Measurements from ENCODE around the gene TUG1. TPM values are rescaled to one million over a fixed set of nuclear protein-coding genes. Genes with fewer than 3 reads are reported as not detected.

Gene TUG1
- total RNA-seq, 4 donors from 2014 or later: 57.9 to 78.8 (median 71.1) TPM

DNA sequence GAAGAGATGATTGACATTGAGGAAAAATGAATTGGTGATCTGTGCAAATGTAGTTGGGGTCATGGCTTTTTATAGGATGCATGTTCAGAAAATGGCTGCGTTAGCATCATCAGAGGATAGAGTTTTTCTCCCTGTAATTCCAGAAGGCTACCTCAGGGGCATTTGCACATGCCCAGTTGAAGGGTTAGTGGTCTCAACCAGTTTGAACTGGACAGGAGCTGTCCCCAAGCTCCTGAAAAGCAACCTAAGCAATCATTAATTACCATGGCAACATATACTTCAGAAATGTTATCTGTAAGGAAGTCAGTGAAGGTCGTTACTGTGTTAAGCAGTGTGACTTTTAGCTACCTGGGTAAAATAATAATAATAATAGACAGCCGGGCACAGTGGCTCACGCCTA, 29.3 kb downstream of the TUG1 start:
- TF ChIP-seq, protein P1, sequence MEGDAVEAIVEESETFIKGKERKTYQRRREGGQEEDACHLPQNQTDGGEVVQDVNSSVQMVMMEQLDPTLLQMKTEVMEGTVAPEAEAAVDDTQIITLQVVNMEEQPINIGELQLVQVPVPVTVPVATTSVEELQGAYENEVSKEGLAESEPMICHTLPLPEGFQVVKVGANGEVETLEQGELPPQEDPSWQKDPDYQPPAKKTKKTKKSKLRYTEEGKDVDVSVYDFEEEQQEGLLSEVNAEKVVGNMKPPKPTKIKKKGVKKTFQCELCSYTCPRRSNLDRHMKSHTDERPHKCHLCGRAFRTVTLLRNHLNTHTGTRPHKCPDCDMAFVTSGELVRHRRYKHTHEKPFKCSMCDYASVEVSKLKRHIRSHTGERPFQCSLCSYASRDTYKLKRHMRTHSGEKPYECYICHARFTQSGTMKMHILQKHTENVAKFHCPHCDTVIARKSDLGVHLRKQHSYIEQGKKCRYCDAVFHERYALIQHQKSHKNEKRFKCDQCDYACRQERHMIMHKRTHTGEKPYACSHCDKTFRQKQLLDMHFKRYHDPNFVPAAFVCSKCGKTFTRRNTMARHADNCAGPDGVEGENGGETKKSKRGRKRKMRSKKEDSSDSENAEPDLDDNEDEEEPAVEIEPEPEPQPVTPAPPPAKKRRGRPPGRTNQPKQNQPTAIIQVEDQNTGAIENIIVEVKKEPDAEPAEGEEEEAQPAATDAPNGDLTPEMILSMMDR (IDR thresholded peaks at IDR 0.05; ENCODE audit: low read depth): no peak

DNA sequence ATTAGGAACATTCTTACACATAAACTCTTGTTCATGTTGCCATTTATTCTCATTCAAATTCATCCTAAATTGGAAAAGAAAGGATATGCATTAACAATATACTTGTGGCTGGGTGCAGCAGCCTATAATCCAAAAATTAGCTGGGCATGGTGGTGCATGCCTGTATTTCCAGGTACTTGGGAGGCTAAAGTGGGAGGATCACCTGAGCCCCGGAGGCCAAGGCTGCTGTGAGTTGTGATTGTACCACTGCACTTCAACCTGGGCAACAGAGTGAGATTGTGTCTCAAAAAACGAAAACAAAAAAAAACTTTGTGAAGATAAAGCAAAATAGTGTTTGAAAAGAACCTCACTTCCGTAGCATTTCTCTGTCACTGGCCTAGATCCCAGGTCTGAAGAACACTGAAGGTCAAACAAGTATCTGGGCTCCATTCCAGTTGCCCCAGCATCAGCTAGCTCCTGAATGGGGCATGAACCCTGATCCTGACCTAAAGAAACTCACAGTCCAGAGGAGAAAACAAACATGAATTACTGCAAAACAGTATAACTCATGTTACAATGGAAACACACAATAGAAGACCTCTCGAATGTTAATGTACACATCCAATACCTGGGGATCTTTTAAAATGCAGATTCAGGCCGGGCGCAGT, 32.2 kb downstream of the TUG1 start:
- TF ChIP-seq, protein P1 (IDR thresholded peaks at IDR 0.05; ENCODE audit: low read depth): no peak

DNA sequence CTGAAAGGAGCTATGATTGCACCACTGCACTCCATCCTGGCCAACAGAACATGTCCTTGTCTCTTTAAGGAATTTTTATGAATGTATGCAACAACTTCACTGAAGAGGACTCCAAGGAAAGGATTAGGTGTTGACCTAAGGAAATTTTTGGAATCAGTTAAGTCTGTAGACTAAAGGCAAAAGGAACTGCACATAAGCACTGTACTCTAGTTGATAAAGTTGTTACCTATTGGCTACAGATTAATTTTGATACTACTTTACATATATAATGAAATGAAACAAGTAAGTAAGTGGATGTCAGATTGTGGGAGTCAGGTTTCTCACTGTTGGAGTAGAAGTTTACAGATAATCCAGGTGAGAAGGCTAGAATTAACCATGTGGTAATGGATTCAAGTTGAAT, 36.5 kb downstream of the TUG1 start:
- TF ChIP-seq, protein P1 (IDR thresholded peaks at IDR 0.05; ENCODE audit: low read depth): no peak

DNA sequence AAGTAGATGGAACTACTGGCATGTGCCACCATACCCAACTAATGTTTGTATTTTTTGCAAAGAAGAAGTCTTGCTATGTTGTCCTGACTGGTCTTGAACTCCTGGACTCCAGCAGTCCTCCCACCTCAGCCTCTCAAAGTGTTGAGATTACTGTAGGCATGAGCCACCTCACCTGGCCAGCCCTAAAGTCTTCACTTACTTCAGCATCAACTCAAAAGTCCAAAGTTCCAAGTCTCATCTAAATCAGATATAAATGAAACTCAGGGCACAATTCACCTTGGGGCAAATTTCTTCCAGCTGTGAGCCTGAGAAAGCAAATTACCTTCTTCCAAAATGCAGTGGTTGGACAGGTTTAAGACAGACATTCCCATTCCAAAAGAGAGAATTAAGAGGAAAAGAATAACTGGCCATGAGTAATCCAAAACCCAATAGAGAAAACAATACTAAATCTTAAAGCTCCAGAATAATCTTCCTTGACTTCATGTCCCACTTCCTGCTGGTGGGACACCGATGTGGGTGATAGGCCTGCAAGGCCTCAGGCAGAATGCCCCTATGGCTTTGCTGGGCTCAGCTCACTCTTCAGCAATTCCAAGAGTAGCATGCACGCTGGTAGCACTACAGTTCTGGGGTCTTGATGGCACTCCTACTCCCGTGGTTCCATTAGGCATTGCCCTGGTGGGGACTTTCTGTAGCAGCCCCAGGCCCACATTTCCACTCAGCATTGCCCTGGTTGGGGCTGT, 50.3 kb downstream of the TUG1 start:
- TF ChIP-seq, protein P1 (IDR thresholded peaks at IDR 0.05; ENCODE audit: low read depth): no peak

DNA sequence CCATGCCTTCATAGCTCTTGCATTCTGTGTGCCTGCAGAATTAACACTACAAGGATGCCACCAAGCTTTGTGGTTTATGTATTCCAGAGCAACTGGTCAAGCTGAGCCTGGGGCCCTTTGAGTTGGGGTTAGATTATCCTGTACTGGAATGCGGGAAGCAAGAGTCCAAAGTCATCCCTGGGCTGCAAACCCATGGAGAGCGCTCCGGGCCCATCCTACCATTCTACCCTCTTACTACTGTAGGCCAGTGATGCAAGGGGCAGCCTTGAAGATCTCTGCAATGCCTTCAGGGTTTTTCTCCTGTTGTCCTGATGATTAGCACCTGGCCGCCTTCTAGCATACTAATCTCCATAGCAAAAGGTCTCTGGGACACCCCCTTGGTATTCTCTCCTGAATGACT, 51.3 kb downstream of the TUG1 start:
- TF ChIP-seq, protein P1 (IDR thresholded peaks at IDR 0.05; ENCODE audit: low read depth): no peak

DNA sequence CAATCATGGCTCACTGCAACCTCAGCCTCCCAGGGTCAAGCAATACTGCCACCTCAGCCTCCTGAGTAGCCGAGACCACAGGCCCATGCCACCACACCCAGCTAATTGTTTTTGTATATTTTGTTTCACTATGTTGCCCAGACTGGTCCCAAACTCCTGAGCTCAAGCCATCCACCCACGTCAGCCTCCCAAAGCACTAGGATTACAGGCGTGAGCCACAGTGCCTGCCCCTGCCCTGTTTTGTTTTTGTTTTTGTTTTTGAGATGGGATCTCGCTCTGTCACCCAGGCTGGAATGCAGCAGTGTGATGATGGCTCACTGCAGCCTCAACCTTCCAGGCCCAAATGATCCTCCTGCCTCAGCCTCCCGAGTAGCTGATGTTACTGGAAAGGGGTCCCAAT, 53.5 kb downstream of the TUG1 start:
- TF ChIP-seq, protein P1 (IDR thresholded peaks at IDR 0.05; ENCODE audit: low read depth): no peak

Small RNA genes lying within 50 kb of the gene (small RNA-seq; reads per million reads assigned to genes)
- gene RF01892: not detected

Other genes starting within 250 kb of the TUG1 start
- 10 to 100 TPM; 19.4 to 21.6 (median 20.9) TPM for gene MORC2, start 491 bp upstream of the TUG1 start, total RNA-seq
- 100 to 1,000 TPM in 1 of 4 donors, 10 to 100 TPM in 3; 16.6 to 107 (median 19.4) TPM for gene SMTN, start 112.1 kb downstream of the TUG1 start, total RNA-seq
- 100 to 1,000 TPM; 226 to 360 (median 279) TPM for gene SELENOM, start 138.3 kb downstream of the TUG1 start, total RNA-seq
- not detected for gene INPP5J, start 153.7 kb downstream of the TUG1 start, total RNA-seq
- gene PLA2G3, start 171.2 kb downstream of the TUG1 start, total RNA-seq: not detected
- gene RNF185, start 190.9 kb downstream of the TUG1 start, total RNA-seq: 10 to 100 TPM; 29.1 to 49.1 (median 32.6) TPM
- 10 to 100 TPM; 15.4 to 26.4 (median 22.6) TPM for gene LIMK2, start 243.0 kb downstream of the TUG1 start, total RNA-seq